ENCODE measurements around the gene SP1. TPM values are rescaled to one million over a fixed set of nuclear protein-coding genes. Genes with fewer than 3 reads are reported as not detected.

SP1 gene
- total RNA-seq, 2 donors from 2014 or later, result 50.9 to 65.6 TPM

DNA sequence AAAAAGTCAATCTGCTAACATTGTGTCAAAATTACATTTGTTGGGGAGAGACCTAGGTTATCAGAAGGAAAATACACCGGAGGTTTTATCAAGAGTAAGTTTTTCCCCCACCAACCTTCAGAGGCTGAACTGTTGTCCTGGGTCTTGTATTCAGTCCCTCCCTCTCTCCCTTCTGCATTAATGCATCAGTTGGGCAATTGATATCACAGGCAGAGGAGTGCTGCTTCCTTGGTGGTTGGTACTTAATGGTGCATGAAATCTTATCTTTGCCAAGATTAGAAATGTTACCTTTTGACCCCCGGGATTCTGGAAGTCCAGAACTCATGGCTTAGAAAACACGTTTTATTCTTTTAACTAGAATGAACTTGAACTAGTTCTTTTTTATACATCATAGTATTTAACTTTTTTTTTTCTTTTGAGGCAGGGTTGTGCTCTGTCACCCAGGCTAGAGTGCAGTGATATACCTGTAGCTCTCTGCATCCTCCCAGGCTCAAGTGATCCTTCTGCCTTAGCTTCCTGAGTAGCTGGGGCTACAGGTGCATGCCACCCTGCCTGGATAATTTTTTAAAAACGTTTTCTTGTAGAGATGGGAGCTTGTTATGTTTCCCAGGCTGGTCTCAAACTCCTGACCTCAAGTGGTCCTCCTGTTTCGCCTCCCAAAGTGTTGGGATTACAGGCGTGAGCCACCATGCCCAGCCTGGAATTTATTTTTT, 76.8 kb downstream of the SP1 start:
- DNase-seq (ENCODE audit: low spot score) (no peak), ATAC-seq (ENCODE audit: insufficient number of reproducible peaks, low FRiP score, low read depth) (no peak)
- H3K4me3 ChIP-seq, result no peak overlapping the region
- H3K9me3 ChIP-seq, result no peaks in the 10 kb centered on the region
- H3K4me1 ChIP-seq (ENCODE audit: control insufficient read depth in 1 of 2, low read depth in 2 of 2), result peaks cover 17 to 19% of the 10 kb centered on the region in 2 donors
- no peaks in the 10 kb centered on the region for H3K27me3 ChIP-seq (replicated peaks; ENCODE audit: insufficient read depth)
- TF ChIP-seq, protein P1, sequence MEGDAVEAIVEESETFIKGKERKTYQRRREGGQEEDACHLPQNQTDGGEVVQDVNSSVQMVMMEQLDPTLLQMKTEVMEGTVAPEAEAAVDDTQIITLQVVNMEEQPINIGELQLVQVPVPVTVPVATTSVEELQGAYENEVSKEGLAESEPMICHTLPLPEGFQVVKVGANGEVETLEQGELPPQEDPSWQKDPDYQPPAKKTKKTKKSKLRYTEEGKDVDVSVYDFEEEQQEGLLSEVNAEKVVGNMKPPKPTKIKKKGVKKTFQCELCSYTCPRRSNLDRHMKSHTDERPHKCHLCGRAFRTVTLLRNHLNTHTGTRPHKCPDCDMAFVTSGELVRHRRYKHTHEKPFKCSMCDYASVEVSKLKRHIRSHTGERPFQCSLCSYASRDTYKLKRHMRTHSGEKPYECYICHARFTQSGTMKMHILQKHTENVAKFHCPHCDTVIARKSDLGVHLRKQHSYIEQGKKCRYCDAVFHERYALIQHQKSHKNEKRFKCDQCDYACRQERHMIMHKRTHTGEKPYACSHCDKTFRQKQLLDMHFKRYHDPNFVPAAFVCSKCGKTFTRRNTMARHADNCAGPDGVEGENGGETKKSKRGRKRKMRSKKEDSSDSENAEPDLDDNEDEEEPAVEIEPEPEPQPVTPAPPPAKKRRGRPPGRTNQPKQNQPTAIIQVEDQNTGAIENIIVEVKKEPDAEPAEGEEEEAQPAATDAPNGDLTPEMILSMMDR (IDR thresholded peaks at IDR 0.05), result no peak
- H3K36me3 ChIP-seq, result peaks cover 72% of the 10 kb centered on the region
- no peak overlapping the region for H3K27ac ChIP-seq

DNA sequence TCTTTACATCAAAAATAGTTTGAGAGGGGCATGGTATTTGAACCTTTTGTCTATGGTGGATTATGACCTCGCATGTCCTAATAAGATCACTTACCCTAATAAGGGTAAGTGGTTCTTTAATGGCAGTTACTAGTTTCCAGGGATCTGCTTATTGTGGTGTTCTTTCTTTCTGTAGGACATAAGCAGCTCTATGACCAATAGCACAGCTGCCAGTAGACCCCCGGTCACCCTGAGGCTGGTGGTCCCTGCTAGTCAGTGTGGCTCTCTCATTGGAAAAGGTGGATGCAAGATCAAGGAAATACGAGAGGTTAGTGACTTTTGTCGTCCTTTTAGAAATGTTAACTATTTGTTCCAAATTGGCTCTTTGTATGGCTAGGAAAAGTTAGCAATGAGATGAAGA, 79.1 kb downstream of the SP1 start:
- ATAC-seq (ENCODE audit: insufficient number of reproducible peaks, low FRiP score, low read depth) (no peak), DNase-seq (ENCODE audit: low spot score) (no peak)
- Histone ChIP-seq H3K36me3 (peaks cover 94% of the 10 kb centered on the region), H3K27ac (no peak overlapping the region), H3K27me3 (replicated peaks; ENCODE audit: insufficient read depth) (no peaks in the 10 kb centered on the region), H3K4me1 (ENCODE audit: control insufficient read depth in 1 of 2, low read depth in 2 of 2) (peaks cover 5 to 8% of the 10 kb centered on the region in 2 donors), H3K9me3 (no peaks in the 10 kb centered on the region), H3K4me3 (no peak overlapping the region)
- TF ChIP-seq, protein P1 (IDR thresholded peaks at IDR 0.05), result no peak

DNA sequence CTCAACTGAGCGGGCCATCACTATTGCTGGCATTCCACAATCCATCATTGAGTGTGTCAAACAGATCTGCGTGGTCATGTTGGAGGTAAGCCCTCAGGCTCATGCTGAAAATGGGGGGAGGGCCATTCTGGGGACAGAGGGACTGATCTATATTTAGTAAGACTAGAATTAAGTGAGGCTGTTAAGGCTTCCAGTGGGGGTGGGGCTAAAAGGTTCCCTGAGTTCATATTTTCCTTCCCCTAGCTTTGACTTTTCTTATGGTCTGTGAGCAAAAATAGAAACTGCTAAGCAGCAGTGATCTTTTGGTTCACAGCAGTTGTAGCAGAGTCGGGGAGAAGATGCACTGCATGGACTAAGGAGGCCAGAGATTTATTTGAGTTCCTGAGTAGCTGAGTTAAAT, 81.1 kb downstream of the SP1 start:
- H3K27me3 ChIP-seq (replicated peaks; ENCODE audit: insufficient read depth), result no peaks in the 10 kb centered on the region
- peaks cover 96% of the 10 kb centered on the region for H3K36me3 ChIP-seq
- no peaks in the 10 kb centered on the region for H3K9me3 ChIP-seq
- H3K4me1 ChIP-seq (ENCODE audit: control insufficient read depth in 1 of 2, low read depth in 2 of 2), result no peaks in the 10 kb centered on the region
- TF ChIP-seq, protein P1 (IDR thresholded peaks at IDR 0.05), result no peak
- DNase-seq (ENCODE audit: low spot score) (no peak), ATAC-seq (ENCODE audit: insufficient number of reproducible peaks, low FRiP score, low read depth) (no peak)
- H3K4me3 ChIP-seq, result no peak overlapping the region
- H3K27ac ChIP-seq, result no peak overlapping the region

DNA sequence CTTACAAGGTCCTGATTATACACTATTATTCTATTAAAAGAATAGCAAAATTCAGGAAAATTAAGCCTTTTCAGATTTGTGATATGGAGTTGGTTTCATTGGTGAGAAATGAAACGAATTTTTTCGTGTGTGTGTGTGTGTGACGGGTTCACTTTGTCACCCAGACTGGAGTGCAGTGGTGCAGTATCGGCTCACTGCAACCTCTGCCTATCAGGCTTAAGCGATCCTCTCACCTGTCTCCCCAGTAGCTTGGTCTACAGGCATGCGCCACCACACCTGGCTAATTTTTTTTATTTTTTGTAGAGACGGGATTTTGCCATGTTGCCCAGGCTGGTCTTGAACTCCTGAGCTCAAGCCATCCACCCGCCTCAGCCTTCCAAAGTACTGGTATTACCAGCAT, 81.6 kb downstream of the SP1 start:
- H3K9me3 ChIP-seq, result no peaks in the 10 kb centered on the region
- H3K27ac ChIP-seq, result no peak overlapping the region

DNA sequence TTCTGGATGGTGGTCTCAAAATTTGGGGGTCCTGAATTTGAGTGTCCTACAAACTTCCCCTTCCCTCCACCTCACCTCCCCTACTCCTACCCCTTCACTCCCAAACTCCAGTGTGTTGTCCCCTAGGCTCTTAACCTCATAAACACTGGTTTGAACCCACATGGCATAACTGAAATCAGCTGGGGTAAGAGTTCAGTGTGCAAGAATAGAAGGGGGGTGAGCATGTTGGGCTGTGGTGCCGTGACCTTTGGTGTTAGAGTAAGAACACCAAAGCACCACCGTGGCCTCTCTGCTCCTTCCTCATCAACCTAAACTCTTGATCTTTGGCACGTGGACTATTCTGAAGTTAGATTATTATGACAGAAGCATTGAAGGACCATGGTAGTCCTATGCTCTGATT, 83.0 kb downstream of the SP1 start:
- Histone ChIP-seq H3K4me1 (ENCODE audit: control insufficient read depth in 1 of 2, low read depth in 2 of 2) (no peaks in the 10 kb centered on the region), H3K27me3 (replicated peaks; ENCODE audit: insufficient read depth) (no peaks in the 10 kb centered on the region), H3K27ac (no peak overlapping the region), H3K9me3 (no peaks in the 10 kb centered on the region), H3K4me3 (no peak overlapping the region), H3K36me3 (peaks cover 96% of the 10 kb centered on the region)
- TF ChIP-seq, protein P1 (IDR thresholded peaks at IDR 0.05), result no peak
- DNase-seq (ENCODE audit: low spot score) (no peak), ATAC-seq (ENCODE audit: insufficient number of reproducible peaks, low FRiP score, low read depth) (no peak)

More for the DNA sequence above, 81.6 kb downstream of the SP1 start:
- H3K27me3 ChIP-seq (replicated peaks; ENCODE audit: insufficient read depth), result no peaks in the 10 kb centered on the region
- TF ChIP-seq, protein P1 (IDR thresholded peaks at IDR 0.05), result no peak
- H3K4me3 ChIP-seq, result no peak overlapping the region
- H3K36me3 ChIP-seq, result peaks cover 95% of the 10 kb centered on the region
- no peak for DNase-seq (ENCODE audit: low spot score)
- H3K4me1 ChIP-seq (ENCODE audit: control insufficient read depth in 1 of 2, low read depth in 2 of 2), result no peaks in the 10 kb centered on the region
- ATAC-seq (ENCODE audit: insufficient number of reproducible peaks, low FRiP score, low read depth), result no peak

Measured in thoracic aorta (tissue), 2 donors.